ENCODE data around the gene FCRLA. TPM values are rescaled to one million over a fixed set of nuclear protein-coding genes. Genes with fewer than 3 reads are reported as not detected.
"Not testable (repeated sequence)": the region's sequence is repeated elsewhere in the genome, so short reads cannot be mapped to it uniquely, and the experiment has no call there.

Gene FCRLA
- polyA plus RNA-seq, 1 donor: not detected

- DNase-seq: no peak
Measured at GRCh38 chr1:161705537-161705936, 1.5 kb upstream of the FCRLA start.

- no peak for DNase-seq
Measured at GRCh38 chr1:161706113-161706481, 932 bp upstream of the FCRLA start.

- no peak for DNase-seq
Measured at GRCh38 chr1:161707503-161707902, 474 bp downstream of the FCRLA start.

- no peak for DNase-seq
Measured at GRCh38 chr1:161709373-161709772, 2.3 kb downstream of the FCRLA start.

- DNase-seq: no peak
Measured at GRCh38 chr1:161710560-161710959, 3.5 kb downstream of the FCRLA start.

- DNase-seq: no peak
Measured at GRCh38 chr1:161718559-161719324, 11.7 kb downstream of the FCRLA start.

GRCh38 chr1:161719325-161719611 lies 12.2 kb downstream of the FCRLA start:
- no peak for DNase-seq

- no peak for DNase-seq
Measured at GRCh38 chr1:161720422-161720821, 13.4 kb downstream of the FCRLA start.

- no peak for DNase-seq
Measured at GRCh38 chr1:161720956-161721737, 14.1 kb downstream of the FCRLA start, which contains the start of gene FCRLB. Gene FCRLB, plus strand, starts transcription at chr1:161721544. Its CDS starts 1,129 bp downstream, at chr1:161722673.

- DNase-seq: no peak
Measured at GRCh38 chr1:161721738-161722343, 14.8 kb downstream of the FCRLA start.

GRCh38 chr1:161722406-161722805 lies 15.4 kb downstream of the FCRLA start:
- DNase-seq: no peak

GRCh38 chr1:161723459-161724141 lies 16.6 kb downstream of the FCRLA start:
- DNase-seq: no peak

- DNase-seq: not testable (repeated sequence)
Measured at GRCh38 chr1:161725258-161725907, 18.4 kb downstream of the FCRLA start.

- peak; percentile 47 for DNase-seq
Measured at GRCh38 chr1:161725908-161726472, 19.0 kb downstream of the FCRLA start.

GRCh38 chr1:161726473-161727255 lies 19.6 kb downstream of the FCRLA start:
- DNase-seq: peak; percentile 89

- DNase-seq: no peak
Measured at GRCh38 chr1:161727256-161727924, 20.4 kb downstream of the FCRLA start.

- no peak for DNase-seq
Measured at GRCh38 chr1:161728376-161729226, 21.6 kb downstream of the FCRLA start.

- DNase-seq: no peak
Measured at GRCh38 chr1:161730050-161730564, 23.1 kb downstream of the FCRLA start.

- no peak for DNase-seq
Measured at GRCh38 chr1:161731241-161731640, 24.2 kb downstream of the FCRLA start.
